ENCODE data around the gene NFE2L2.
"Not testable (repeated sequence)": the region's sequence is repeated elsewhere in the genome, so short reads cannot be mapped to it uniquely, and the experiment has no call there.

NFE2L2 gene

DNA sequence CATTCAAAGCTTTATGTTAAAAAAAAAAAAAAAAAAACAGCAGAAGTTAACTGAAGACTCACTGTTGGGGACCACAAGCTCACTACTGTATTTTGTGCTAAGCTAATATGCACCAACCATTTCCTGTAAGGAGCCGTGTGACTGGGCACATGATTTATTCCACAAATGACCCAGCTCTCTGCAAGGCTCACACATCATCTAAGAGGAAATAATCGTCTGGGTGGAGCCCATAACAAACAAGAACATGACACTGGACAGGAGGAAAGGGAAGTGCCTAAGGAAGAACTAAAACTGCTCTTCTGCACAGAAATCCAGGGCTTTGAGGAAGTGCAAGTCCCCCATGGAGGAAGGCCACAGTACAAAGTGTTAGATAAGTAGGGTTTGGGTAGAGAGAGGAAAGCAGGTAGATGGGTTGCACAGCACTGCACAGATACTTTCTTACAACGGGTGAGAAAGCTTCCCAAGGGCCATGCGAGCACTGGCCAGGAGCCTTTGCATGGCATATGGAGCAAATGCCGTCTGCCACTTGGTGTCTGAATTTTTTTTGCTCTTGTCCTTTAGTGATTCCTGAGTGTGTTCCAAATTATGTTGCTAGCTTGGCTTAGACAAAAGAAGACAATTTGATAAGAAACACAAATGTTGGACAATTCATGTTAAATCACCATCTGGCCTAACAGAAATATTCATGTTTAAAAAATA lies 24.4 kb downstream of the NFE2L2 start:
- Histone ChIP-seq H3K4me1 (ENCODE audit: control insufficient read depth in 1 of 2, insufficient read depth in 2 of 2, low read length in 2 of 2) (peaks cover 69 to 73% of the 10 kb centered on the region in 2 donors), H3K9ac (ENCODE audit: low read depth in 1 of 2, low read length in 2 of 2) (no peak overlapping the region), H3K27me3 (ENCODE audit: control insufficient read depth in 1 of 2, insufficient read depth in 2 of 2, low read length in 2 of 2) (no peaks in the 10 kb centered on the region), H3K4me3 (ENCODE audit: low read depth in 1 of 2, low read length in 2 of 2) (peak overlapping the region in 1 of 2 donors; percentile 40), H3K27ac (ENCODE audit: low read depth, low read length) (peak overlapping the region; percentile 59), H3K36me3 (ENCODE audit: control insufficient read depth in 1 of 2, insufficient read depth in 2 of 2, low read length in 2 of 2) (peaks cover 5 to 9% of the 10 kb centered on the region in 2 donors), H3K9me3 (ENCODE audit: control insufficient read depth in 1 of 2, low read length in 2 of 2) (no peaks in the 10 kb centered on the region)

DNA sequence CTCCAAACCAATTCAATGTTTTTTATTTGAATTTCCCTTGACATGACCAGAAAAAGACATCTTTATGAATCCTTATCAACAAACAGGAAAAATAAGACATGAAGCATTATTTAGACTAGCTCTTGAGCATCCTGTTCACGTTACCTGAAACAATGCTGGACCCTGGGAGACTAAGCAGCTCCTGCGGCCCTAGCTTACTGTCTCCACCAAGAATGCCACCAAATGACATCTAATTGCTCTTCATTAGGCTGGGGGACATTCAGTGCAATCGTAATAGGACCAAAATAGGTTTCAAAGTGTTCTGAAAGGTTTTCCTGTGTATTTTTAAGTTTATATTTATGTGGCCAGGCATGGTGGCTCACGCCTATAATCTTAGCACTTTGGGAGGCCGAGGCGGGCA lies 25.5 kb downstream of the NFE2L2 start:
- H3K4me1 ChIP-seq (ENCODE audit: control insufficient read depth in 1 of 2, insufficient read depth in 2 of 2, low read length in 2 of 2), result peaks cover 63 to 71% of the 10 kb centered on the region in 2 donors
- H3K4me3 ChIP-seq (ENCODE audit: low read depth in 1 of 2, low read length in 2 of 2), result no peak overlapping the region
- H3K36me3 ChIP-seq (ENCODE audit: control insufficient read depth in 1 of 2, insufficient read depth in 2 of 2, low read length in 2 of 2), result peaks cover 5 to 10% of the 10 kb centered on the region in 2 donors
- peak overlapping the region; percentile 11 for H3K27ac ChIP-seq (ENCODE audit: low read depth, low read length)
- H3K9ac ChIP-seq (ENCODE audit: low read depth in 1 of 2, low read length in 2 of 2), result no peak overlapping the region
- H3K27me3 ChIP-seq (ENCODE audit: control insufficient read depth in 1 of 2, insufficient read depth in 2 of 2, low read length in 2 of 2), result no peaks in the 10 kb centered on the region
- no peaks in the 10 kb centered on the region for H3K9me3 ChIP-seq (ENCODE audit: control insufficient read depth in 1 of 2, low read length in 2 of 2)

DNA sequence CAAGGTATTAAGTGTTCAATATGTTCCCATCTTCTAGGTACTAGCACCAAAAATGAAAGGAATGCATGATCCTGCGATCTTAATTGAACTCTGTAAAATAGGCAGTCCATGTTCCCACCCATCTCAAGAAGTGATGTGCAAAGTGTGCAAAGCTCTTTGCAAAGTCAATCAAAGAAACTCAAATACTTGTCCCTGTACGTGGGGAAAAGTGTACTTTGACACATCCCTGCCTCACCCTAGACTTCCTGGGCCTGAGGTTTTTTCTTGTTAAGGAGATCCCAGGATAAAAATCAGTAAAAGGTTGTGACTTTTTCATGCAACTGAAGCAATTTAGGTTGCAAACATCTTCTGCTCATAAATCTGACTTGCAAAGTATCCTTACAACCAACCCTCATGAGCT lies 26.6 kb downstream of the NFE2L2 start:
- Histone ChIP-seq H3K27ac (ENCODE audit: low read depth, low read length) (no peak overlapping the region), H3K27me3 (ENCODE audit: control insufficient read depth in 1 of 2, insufficient read depth in 2 of 2, low read length in 2 of 2) (no peaks in the 10 kb centered on the region), H3K4me3 (ENCODE audit: low read depth in 1 of 2, low read length in 2 of 2) (no peak overlapping the region), H3K9ac (ENCODE audit: low read depth in 1 of 2, low read length in 2 of 2) (no peak overlapping the region), H3K9me3 (ENCODE audit: control insufficient read depth in 1 of 2, low read length in 2 of 2) (no peaks in the 10 kb centered on the region), H3K36me3 (ENCODE audit: control insufficient read depth in 1 of 2, insufficient read depth in 2 of 2, low read length in 2 of 2) (peaks cover 7 to 21% of the 10 kb centered on the region in 2 donors), H3K4me1 (ENCODE audit: control insufficient read depth in 1 of 2, insufficient read depth in 2 of 2, low read length in 2 of 2) (peaks cover 55 to 64% of the 10 kb centered on the region in 2 donors)

DNA sequence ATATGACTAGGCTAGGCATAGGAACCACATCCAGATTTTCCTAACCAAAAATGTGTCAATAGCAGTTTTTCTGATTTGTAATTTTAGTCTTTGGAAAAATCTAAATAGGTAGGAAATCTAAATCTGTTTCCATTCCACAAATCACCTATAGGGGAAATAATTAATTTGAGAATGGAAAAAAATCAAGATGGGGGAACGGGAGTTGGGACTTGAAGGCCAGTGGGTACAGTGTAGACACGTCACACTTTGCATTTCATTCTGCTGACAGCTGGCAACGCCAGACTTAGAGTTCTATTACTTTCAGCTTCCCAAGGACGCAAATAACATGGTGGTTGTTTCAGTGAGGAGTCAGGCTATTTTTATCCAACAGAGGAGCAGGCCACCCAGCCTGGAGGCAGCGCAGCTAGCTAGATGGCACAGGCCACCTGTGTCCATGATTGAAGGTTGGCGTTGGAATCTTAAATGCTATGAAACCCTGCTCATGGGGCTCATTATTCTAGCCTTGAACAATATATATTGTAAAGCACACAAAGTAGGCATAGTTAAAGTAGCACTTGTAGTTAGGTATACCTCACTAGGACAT lies 28.6 kb downstream of the NFE2L2 start:
- H3K27ac ChIP-seq (ENCODE audit: low read depth, low read length), result no peak overlapping the region
- no peak overlapping the region for H3K4me3 ChIP-seq (ENCODE audit: low read depth in 1 of 2, low read length in 2 of 2)
- peaks cover 21 to 41% of the 10 kb centered on the region in 2 donors for H3K36me3 ChIP-seq (ENCODE audit: control insufficient read depth in 1 of 2, insufficient read depth in 2 of 2, low read length in 2 of 2)
- no peaks in the 10 kb centered on the region for H3K27me3 ChIP-seq (ENCODE audit: control insufficient read depth in 1 of 2, insufficient read depth in 2 of 2, low read length in 2 of 2)
- H3K9ac ChIP-seq (ENCODE audit: low read depth in 1 of 2, low read length in 2 of 2), result no peak overlapping the region
- H3K9me3 ChIP-seq (ENCODE audit: control insufficient read depth in 1 of 2, low read length in 2 of 2), result no peaks in the 10 kb centered on the region
- H3K4me1 ChIP-seq (ENCODE audit: control insufficient read depth in 1 of 2, insufficient read depth in 2 of 2, low read length in 2 of 2), result peaks cover 35 to 45% of the 10 kb centered on the region in 2 donors

GRCh38 chr2:177234267-177234666 lies 30.3 kb downstream of the NFE2L2 start:
- Histone ChIP-seq H3K9ac (ENCODE audit: low read depth in 1 of 2, low read length in 2 of 2) (no peak overlapping the region), H3K27me3 (ENCODE audit: control insufficient read depth in 1 of 2, insufficient read depth in 2 of 2, low read length in 2 of 2) (no peaks in the 10 kb centered on the region), H3K36me3 (ENCODE audit: control insufficient read depth in 1 of 2, insufficient read depth in 2 of 2, low read length in 2 of 2) (peaks cover 27 to 54% of the 10 kb centered on the region in 2 donors), H3K4me1 (ENCODE audit: control insufficient read depth in 1 of 2, insufficient read depth in 2 of 2, low read length in 2 of 2) (peaks cover 18 to 28% of the 10 kb centered on the region in 2 donors), H3K4me3 (ENCODE audit: low read depth in 1 of 2, low read length in 2 of 2) (no peak overlapping the region), H3K27ac (ENCODE audit: low read depth, low read length) (no peak overlapping the region), H3K9me3 (ENCODE audit: control insufficient read depth in 1 of 2, low read length in 2 of 2) (no peaks in the 10 kb centered on the region)

DNA sequence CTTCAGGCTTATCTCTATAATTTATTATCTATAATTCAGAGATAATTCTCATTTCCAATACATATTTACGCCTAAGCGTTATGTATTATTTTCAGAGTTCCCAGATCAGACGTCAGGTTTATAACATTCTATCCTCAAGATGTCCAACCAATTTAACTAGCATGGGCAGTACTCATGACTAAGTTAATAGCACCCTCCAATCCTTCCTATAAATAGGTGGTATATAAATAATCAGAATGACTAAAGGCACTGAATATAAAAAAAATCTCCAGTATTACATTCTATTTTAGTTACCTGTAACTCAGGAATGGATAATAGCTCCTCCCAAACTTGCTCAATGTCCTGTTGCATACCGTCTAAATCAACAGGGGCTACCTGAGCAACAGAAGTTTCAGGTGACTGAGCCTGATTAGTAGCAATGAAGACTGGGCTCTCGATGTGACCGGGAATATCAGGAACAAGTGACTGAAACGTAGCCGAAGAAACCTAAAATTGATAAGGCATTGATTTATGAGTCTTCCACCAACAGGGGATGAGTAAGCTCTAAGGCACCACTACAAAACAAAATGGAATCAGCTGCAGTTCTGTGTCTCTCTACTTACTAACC lies 32.3 kb downstream of the NFE2L2 start:
- Histone ChIP-seq H3K4me1 (ENCODE audit: control insufficient read depth in 1 of 2, insufficient read depth in 2 of 2, low read length in 2 of 2) (peaks cover 2 to 10% of the 10 kb centered on the region in 2 donors), H3K9ac (ENCODE audit: low read depth in 1 of 2, low read length in 2 of 2) (no peak overlapping the region), H3K27ac (ENCODE audit: low read depth, low read length) (no peak overlapping the region), H3K36me3 (ENCODE audit: control insufficient read depth in 1 of 2, insufficient read depth in 2 of 2, low read length in 2 of 2) (peaks cover 27 to 55% of the 10 kb centered on the region in 2 donors), H3K4me3 (ENCODE audit: low read depth in 1 of 2, low read length in 2 of 2) (no peak overlapping the region), H3K27me3 (ENCODE audit: control insufficient read depth in 1 of 2, insufficient read depth in 2 of 2, low read length in 2 of 2) (no peaks in the 10 kb centered on the region), H3K9me3 (ENCODE audit: control insufficient read depth in 1 of 2, low read length in 2 of 2) (no peaks in the 10 kb centered on the region)

- H3K36me3 ChIP-seq (ENCODE audit: control insufficient read depth in 1 of 2, insufficient read depth in 2 of 2, low read length in 2 of 2), result peaks cover 27 to 51% of the 10 kb centered on the region in 2 donors
- no peak overlapping the region for H3K27ac ChIP-seq (ENCODE audit: low read depth, low read length)
Observed at GRCh38 chr2:177231270-177231669, 33.3 kb downstream of the NFE2L2 start.

DNA sequence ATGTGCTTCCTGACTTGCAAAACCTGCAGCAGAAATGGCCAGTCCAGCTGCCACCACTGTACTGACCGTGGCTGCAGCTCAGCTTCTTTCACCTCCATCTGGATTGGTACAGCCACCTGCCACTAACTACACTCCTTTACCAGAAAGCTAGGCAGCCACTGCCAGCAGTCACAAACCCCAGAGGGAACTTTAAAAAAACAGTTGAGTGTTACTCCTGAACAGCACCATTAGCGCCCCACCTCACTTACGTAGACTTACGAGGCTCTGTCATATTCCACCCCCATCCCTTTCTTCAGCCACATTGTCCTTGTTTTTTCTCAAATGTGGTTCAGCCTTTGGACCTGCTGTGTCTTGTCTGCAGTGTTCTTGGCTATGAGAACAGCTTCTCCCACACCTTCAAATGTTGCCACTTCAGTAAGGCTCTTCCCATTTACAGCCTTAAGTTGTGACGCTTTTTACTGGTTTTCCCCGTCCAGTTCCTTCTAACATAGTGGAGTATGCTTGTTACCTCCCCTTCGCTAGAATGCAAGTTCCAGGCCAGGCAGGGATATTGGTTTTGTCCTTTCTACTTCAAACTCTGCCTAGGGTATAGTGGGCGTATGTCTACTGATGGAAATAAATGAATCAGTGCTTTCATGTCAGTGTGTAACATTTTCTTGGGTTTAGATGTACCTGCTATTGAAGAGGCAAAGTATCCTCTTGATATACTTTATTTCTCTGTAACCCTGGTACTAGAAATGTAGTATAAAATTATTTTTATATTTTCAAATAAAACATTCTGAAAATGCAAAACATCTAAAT lies 34.9 kb downstream of the NFE2L2 start:
- peaks cover 27 to 50% of the 10 kb centered on the region in 2 donors for H3K36me3 ChIP-seq (ENCODE audit: control insufficient read depth in 1 of 2, insufficient read depth in 2 of 2, low read length in 2 of 2)
- H3K27ac ChIP-seq (ENCODE audit: low read depth, low read length), result no peak overlapping the region
- no peak overlapping the region for H3K9ac ChIP-seq (ENCODE audit: low read depth in 1 of 2, low read length in 2 of 2)
- peaks cover 0 to 6% of the 10 kb centered on the region in 2 donors for H3K4me1 ChIP-seq (ENCODE audit: control insufficient read depth in 1 of 2, insufficient read depth in 2 of 2, low read length in 2 of 2)
- H3K27me3 ChIP-seq (ENCODE audit: control insufficient read depth in 1 of 2, insufficient read depth in 2 of 2, low read length in 2 of 2), result no peaks in the 10 kb centered on the region
- H3K9me3 ChIP-seq (ENCODE audit: control insufficient read depth in 1 of 2, low read length in 2 of 2), result no peaks in the 10 kb centered on the region
- H3K4me3 ChIP-seq (ENCODE audit: low read depth in 1 of 2, low read length in 2 of 2), result no peak overlapping the region

More at GRCh38 chr2:177231270-177231669, 33.3 kb downstream of the NFE2L2 start:
- no peak overlapping the region for H3K4me3 ChIP-seq (ENCODE audit: low read depth in 1 of 2, low read length in 2 of 2)
- no peak overlapping the region for H3K9ac ChIP-seq (ENCODE audit: low read depth in 1 of 2, low read length in 2 of 2)
- peaks cover 0 to 6% of the 10 kb centered on the region in 2 donors for H3K4me1 ChIP-seq (ENCODE audit: control insufficient read depth in 1 of 2, insufficient read depth in 2 of 2, low read length in 2 of 2)
- no peaks in the 10 kb centered on the region for H3K9me3 ChIP-seq (ENCODE audit: control insufficient read depth in 1 of 2, low read length in 2 of 2)
- H3K27me3 ChIP-seq (ENCODE audit: control insufficient read depth in 1 of 2, insufficient read depth in 2 of 2, low read length in 2 of 2), result no peaks in the 10 kb centered on the region

DNA sequence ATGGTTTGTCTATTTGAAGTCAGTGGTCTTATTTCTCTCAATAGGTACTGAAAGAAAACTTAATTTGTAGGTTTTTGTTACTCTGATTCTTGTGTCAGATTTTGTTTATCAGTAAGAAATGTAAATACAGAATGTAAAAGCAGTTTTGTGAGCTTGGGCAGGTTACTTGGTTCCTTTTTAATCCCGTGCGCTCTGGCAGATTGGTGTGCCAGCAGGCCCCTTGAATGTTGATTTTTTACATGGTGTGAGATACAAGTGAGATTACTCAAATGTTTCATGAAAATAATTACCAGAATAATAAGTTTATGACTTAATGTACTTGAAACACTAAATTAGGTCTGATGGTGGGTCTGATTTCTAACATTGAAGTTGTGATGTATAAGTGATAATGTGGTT lies 38.6 kb downstream of the NFE2L2 start:
- Histone ChIP-seq H3K27ac (ENCODE audit: low read depth, low read length) (no peak overlapping the region), H3K4me1 (ENCODE audit: control insufficient read depth in 1 of 2, insufficient read depth in 2 of 2, low read length in 2 of 2) (no peaks in the 10 kb centered on the region), H3K27me3 (ENCODE audit: control insufficient read depth in 1 of 2, insufficient read depth in 2 of 2, low read length in 2 of 2) (no peaks in the 10 kb centered on the region), H3K4me3 (ENCODE audit: low read depth in 1 of 2, low read length in 2 of 2) (no peak overlapping the region), H3K9me3 (ENCODE audit: control insufficient read depth in 1 of 2, low read length in 2 of 2) (no peaks in the 10 kb centered on the region), H3K36me3 (ENCODE audit: control insufficient read depth in 1 of 2, insufficient read depth in 2 of 2, low read length in 2 of 2) (peaks cover 20 to 40% of the 10 kb centered on the region in 2 donors), H3K9ac (ENCODE audit: low read depth in 1 of 2, low read length in 2 of 2) (no peak overlapping the region)

DNA sequence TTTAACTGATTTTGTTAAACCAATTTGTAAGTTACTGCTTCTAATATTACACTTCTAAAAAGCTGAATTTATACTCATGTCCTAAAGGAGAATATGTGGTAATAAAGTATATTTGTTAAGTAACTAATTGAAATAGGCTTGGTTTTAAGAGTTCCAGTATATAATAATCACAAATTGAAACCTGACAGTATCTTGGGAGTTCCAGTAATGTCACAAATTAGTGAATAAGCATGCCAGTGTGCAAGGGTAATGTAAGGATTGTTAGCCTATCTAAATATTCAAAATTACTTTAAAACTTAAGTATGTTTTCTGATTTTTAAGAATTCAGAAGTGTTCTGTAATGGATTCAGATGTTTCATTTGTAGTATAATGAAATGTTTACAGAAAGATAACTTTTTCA lies 41.1 kb downstream of the NFE2L2 start:
- not testable (repeated sequence) for H3K27ac ChIP-seq (ENCODE audit: low read depth, low read length); H3K9ac ChIP-seq (ENCODE audit: low read depth in 1 of 2, low read length in 2 of 2); H3K4me3 ChIP-seq (ENCODE audit: low read depth in 1 of 2, low read length in 2 of 2); H3K27me3 ChIP-seq (ENCODE audit: control insufficient read depth in 1 of 2, insufficient read depth in 2 of 2, low read length in 2 of 2); H3K9me3 ChIP-seq (ENCODE audit: control insufficient read depth in 1 of 2, low read length in 2 of 2); H3K4me1 ChIP-seq (ENCODE audit: control insufficient read depth in 1 of 2, insufficient read depth in 2 of 2, low read length in 2 of 2)
- H3K36me3 ChIP-seq (ENCODE audit: control insufficient read depth in 1 of 2, insufficient read depth in 2 of 2, low read length in 2 of 2), result peaks cover 20 to 45% of the 10 kb centered on the region in 2 donors

Measured in duodenal mucosa (tissue), 2 donors.